ENCODE results near the gene PITRM1.
A peak's percentile ranks its signal among the peaks of the same experiment; 100 is the strongest.
"Not testable (repeated sequence)": the region's sequence is repeated elsewhere in the genome, so short reads cannot be mapped to it uniquely, and the experiment has no call there.

PITRM1 gene

GRCh38 chr10:3122034-3122433, 50.5 kb downstream of the PITRM1 start:
- DNase-seq, result no peak

GRCh38 chr10:3119796-3120459, 52.7 kb downstream of the PITRM1 start:
- peak; percentile 73 for DNase-seq

- no peak for DNase-seq
These were observed 53.9 kb downstream of the PITRM1 start for GRCh38 chr10:3118641-3119091.

- DNase-seq, result no peak
These were observed 55.1 kb downstream of the PITRM1 start for GRCh38 chr10:3117486-3117885.

- no peak for DNase-seq
These were observed 56.0 kb downstream of the PITRM1 start for GRCh38 chr10:3116508-3117100.

- no peak for DNase-seq
These were observed 56.9 kb downstream of the PITRM1 start for GRCh38 chr10:3115685-3116084.

- no peak for DNase-seq
These were observed 59.2 kb downstream of the PITRM1 start for GRCh38 chr10:3113343-3113720.

- no peak for DNase-seq
These were observed 60.9 kb downstream of the PITRM1 start for GRCh38 chr10:3111621-3112163.

- DNase-seq, result no peak
These were observed 61.6 kb downstream of the PITRM1 start for GRCh38 chr10:3110782-3111620.

GRCh38 chr10:3109633-3110032, 62.9 kb downstream of the PITRM1 start:
- DNase-seq, result no peak

GRCh38 chr10:3109196-3109595, 63.4 kb downstream of the PITRM1 start:
- DNase-seq, result no peak

GRCh38 chr10:3108575-3109105, 63.9 kb downstream of the PITRM1 start:
- DNase-seq, result no peak

GRCh38 chr10:3108033-3108432, 64.5 kb downstream of the PITRM1 start:
- no peak for DNase-seq

GRCh38 chr10:3107426-3107961, 65.1 kb downstream of the PITRM1 start:
- no peak for DNase-seq

- no peak for DNase-seq
These were observed 65.6 kb downstream of the PITRM1 start for GRCh38 chr10:3106928-3107425.

- DNase-seq, result not testable (repeated sequence)
These were observed 66.3 kb downstream of the PITRM1 start for GRCh38 chr10:3106328-3106727.

- DNase-seq, result no peak
These were observed 66.7 kb downstream of the PITRM1 start for GRCh38 chr10:3105905-3106304.

GRCh38 chr10:3105166-3105565, 67.4 kb downstream of the PITRM1 start:
- DNase-seq, result no peak

- DNase-seq, result no peak
These were observed 68.2 kb downstream of the PITRM1 start for GRCh38 chr10:3104251-3104918.

GRCh38 chr10:3103646-3104045, 68.9 kb downstream of the PITRM1 start:
- DNase-seq, result no peak

GRCh38 chr10:3102720-3103427, 69.7 kb downstream of the PITRM1 start:
- DNase-seq, result no peak

Measured in hematopoietic multipotent progenitor cell treated with erythropoietin and hydrocortisone succinate and interleukin-3 and kit ligand, for 4 days (in vitro differentiated cells).